Prostate gland (tissue), 2 donors: ENCODE data around the gene CADPS2.

Source experiments
- POLR2A ChIP-seq: fragments of 450-650 bp; IDR thresholded peaks from one replicate; pipeline ENCODE4 v1.6.1; 2016; ENCODE audit warnings: antibody characterized with exemption, mild to moderate bottlenecking
- POLR2AphosphoS5 ChIP-seq: sonication (generic); formaldehyde crosslinking; IDR thresholded peaks from one replicate; pipeline ENCODE4 v1.6.1; 2017; ENCODE audit warnings: antibody characterized with exemption
- TF ChIP-seq, protein P1 (sequence below), 4 experiments: fragments of 200-600 bp in 2 of 4; fragments of 450-650 bp in 2 of 4; sonication (generic) in 2 of 4; IDR thresholded peaks; 1 replicate in 3 of 4; 2 replicates in 1 of 4; pipeline ENCODE4 v1.5.1; 2016 to 2019; ENCODE audit warnings: antibody characterized with exemption in 4 of 4, mild to moderate bottlenecking in 2 of 4, moderate library complexity in 2 of 4

DNA sequence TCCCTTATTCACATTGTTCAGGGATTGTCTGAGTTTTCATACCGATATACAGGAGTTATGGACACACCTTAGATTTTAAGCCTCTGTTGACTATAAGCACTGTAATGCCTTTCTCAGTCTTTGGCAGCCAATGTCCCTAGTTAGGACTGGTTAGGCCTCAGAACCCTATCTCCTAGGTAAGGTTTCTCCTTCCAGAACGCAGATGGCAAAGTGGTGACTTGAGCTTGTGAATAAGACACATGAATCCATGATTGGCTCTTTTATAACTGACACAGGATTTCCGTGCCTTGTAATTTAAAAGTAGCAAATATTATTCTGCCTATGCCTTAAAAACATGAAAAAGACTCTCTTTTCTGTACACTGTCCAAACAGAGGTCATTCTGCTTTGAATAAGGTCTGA, 171.1 kb downstream of the CADPS2 start:
- TF ChIP-seq, protein P1, sequence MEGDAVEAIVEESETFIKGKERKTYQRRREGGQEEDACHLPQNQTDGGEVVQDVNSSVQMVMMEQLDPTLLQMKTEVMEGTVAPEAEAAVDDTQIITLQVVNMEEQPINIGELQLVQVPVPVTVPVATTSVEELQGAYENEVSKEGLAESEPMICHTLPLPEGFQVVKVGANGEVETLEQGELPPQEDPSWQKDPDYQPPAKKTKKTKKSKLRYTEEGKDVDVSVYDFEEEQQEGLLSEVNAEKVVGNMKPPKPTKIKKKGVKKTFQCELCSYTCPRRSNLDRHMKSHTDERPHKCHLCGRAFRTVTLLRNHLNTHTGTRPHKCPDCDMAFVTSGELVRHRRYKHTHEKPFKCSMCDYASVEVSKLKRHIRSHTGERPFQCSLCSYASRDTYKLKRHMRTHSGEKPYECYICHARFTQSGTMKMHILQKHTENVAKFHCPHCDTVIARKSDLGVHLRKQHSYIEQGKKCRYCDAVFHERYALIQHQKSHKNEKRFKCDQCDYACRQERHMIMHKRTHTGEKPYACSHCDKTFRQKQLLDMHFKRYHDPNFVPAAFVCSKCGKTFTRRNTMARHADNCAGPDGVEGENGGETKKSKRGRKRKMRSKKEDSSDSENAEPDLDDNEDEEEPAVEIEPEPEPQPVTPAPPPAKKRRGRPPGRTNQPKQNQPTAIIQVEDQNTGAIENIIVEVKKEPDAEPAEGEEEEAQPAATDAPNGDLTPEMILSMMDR (IDR thresholded peaks at IDR 0.05) = no peak
- TF ChIP-seq POLR2A (no peak), POLR2AphosphoS5 (no peak)
